ENCODE measurements around the gene FGD3. TPM values are rescaled to one million over a fixed set of nuclear protein-coding genes. Genes with fewer than 3 reads are reported as not detected.

The FGD3 gene
- total RNA-seq, 1 donor from 2014 or later = 19.9 TPM

- TF ChIP-seq POLR2AphosphoS5 (IDR thresholded peaks at IDR 0.05; ENCODE audit: insufficient read depth in 1 of 2, low read depth in 1 of 2) (no peak), POLR2A (IDR thresholded peaks at IDR 0.05) (no peak), CTCF (IDR thresholded peaks at IDR 0.05) (no peak)
- Histone ChIP-seq H3K27me3 (no peaks in the 10 kb centered on the region), H3K4me3 (no peak overlapping the region), H3K4me1 (no peaks in the 10 kb centered on the region), H3K9me3 (no peaks in the 10 kb centered on the region), H3K36me3 (no peaks in the 10 kb centered on the region), H3K27ac (no peak overlapping the region)
- no peak for DNase-seq (ENCODE audit: extremely low spot score in 2 of 2)
- intact Hi-C loops (cut with DNase I) = no loop called here
These were observed 87.9 kb downstream of the FGD3 start for GRCh38 chr9:93035106-93035660.

GRCh38 chr9:93035821-93036351, 88.6 kb downstream of the FGD3 start:
- intact Hi-C loops (cut with DNase I) = no loop called here
- no peak for DNase-seq (ENCODE audit: extremely low spot score in 2 of 2)
- no peaks in the 10 kb centered on the region for H3K4me1 ChIP-seq
- no peak overlapping the region for H3K27ac ChIP-seq
- no peak overlapping the region for H3K4me3 ChIP-seq
- no peaks in the 10 kb centered on the region for H3K27me3 ChIP-seq
- no peaks in the 10 kb centered on the region for H3K36me3 ChIP-seq
- TF ChIP-seq POLR2AphosphoS5 (IDR thresholded peaks at IDR 0.05; ENCODE audit: insufficient read depth in 1 of 2, low read depth in 1 of 2) = no peak
- no peak for TF ChIP-seq POLR2A (IDR thresholded peaks at IDR 0.05)
- TF ChIP-seq CTCF (IDR thresholded peaks at IDR 0.05) = no peak
- no peaks in the 10 kb centered on the region for H3K9me3 ChIP-seq

- no peak for DNase-seq (ENCODE audit: extremely low spot score in 2 of 2)
- Histone ChIP-seq H3K4me1 (no peaks in the 10 kb centered on the region), H3K4me3 (no peak overlapping the region), H3K9me3 (no peaks in the 10 kb centered on the region), H3K27ac (no peak overlapping the region), H3K36me3 (no peaks in the 10 kb centered on the region), H3K27me3 (no peaks in the 10 kb centered on the region)
- intact Hi-C loops (cut with DNase I) = no loop called here
- TF ChIP-seq CTCF (IDR thresholded peaks at IDR 0.05) (no peak), POLR2AphosphoS5 (IDR thresholded peaks at IDR 0.05; ENCODE audit: insufficient read depth in 1 of 2, low read depth in 1 of 2) (no peak), POLR2A (IDR thresholded peaks at IDR 0.05) (no peak)
These were observed 89.7 kb downstream of the FGD3 start for GRCh38 chr9:93036887-93037475.

GRCh38 chr9:93037476-93037971, 90.2 kb downstream of the FGD3 start:
- Histone ChIP-seq H3K27ac (no peak overlapping the region), H3K4me3 (no peak overlapping the region), H3K36me3 (no peaks in the 10 kb centered on the region), H3K4me1 (no peaks in the 10 kb centered on the region), H3K9me3 (no peaks in the 10 kb centered on the region), H3K27me3 (no peaks in the 10 kb centered on the region)
- TF ChIP-seq POLR2AphosphoS5 (IDR thresholded peaks at IDR 0.05; ENCODE audit: insufficient read depth in 1 of 2, low read depth in 1 of 2) (no peak), POLR2A (IDR thresholded peaks at IDR 0.05) (no peak), CTCF (IDR thresholded peaks at IDR 0.05) (no peak)
- DNase-seq (ENCODE audit: extremely low spot score in 2 of 2) = no peak
- intact Hi-C loops (cut with DNase I) = no loop called here

GRCh38 chr9:93038918-93039317, 91.6 kb downstream of the FGD3 start:
- intact Hi-C loops (cut with DNase I) = no loop called here
- no peak for TF ChIP-seq POLR2A (IDR thresholded peaks at IDR 0.05)
- no peak for TF ChIP-seq CTCF (IDR thresholded peaks at IDR 0.05)
- TF ChIP-seq POLR2AphosphoS5 (IDR thresholded peaks at IDR 0.05; ENCODE audit: insufficient read depth in 1 of 2, low read depth in 1 of 2) = no peak

More at GRCh38 chr9:93038918-93039317, 91.6 kb downstream of the FGD3 start:
- no peak overlapping the region for H3K27ac ChIP-seq
- no peaks in the 10 kb centered on the region for H3K4me1 ChIP-seq
- no peak overlapping the region for H3K4me3 ChIP-seq
- H3K9me3 ChIP-seq = no peaks in the 10 kb centered on the region
- H3K36me3 ChIP-seq = no peaks in the 10 kb centered on the region
- no peak for DNase-seq (ENCODE audit: extremely low spot score in 2 of 2)
- H3K27me3 ChIP-seq = no peaks in the 10 kb centered on the region

Measured in vagina (tissue), 2 donors.